HG03342 (cell line): Measurements from ENCODE around the gene ADAM15.
A peak's percentile ranks its signal among the peaks of the same experiment; 100 is the strongest.

Experiments used
- ATAC-seq: cut with Tn5 transposase; IDR thresholded peaks from one replicate; pipeline ENCODE4 v1.9.1; 2021; ENCODE audit warnings: mild to moderate bottlenecking, moderate library complexity; ENCODE audit not compliant: unreplicated experiment

The ADAM15 gene, protein sequence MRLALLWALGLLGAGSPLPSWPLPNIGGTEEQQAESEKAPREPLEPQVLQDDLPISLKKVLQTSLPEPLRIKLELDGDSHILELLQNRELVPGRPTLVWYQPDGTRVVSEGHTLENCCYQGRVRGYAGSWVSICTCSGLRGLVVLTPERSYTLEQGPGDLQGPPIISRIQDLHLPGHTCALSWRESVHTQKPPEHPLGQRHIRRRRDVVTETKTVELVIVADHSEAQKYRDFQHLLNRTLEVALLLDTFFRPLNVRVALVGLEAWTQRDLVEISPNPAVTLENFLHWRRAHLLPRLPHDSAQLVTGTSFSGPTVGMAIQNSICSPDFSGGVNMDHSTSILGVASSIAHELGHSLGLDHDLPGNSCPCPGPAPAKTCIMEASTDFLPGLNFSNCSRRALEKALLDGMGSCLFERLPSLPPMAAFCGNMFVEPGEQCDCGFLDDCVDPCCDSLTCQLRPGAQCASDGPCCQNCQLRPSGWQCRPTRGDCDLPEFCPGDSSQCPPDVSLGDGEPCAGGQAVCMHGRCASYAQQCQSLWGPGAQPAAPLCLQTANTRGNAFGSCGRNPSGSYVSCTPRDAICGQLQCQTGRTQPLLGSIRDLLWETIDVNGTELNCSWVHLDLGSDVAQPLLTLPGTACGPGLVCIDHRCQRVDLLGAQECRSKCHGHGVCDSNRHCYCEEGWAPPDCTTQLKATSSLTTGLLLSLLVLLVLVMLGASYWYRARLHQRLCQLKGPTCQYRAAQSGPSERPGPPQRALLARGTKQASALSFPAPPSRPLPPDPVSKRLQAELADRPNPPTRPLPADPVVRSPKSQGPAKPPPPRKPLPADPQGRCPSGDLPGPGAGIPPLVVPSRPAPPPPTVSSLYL

GRCh38 chr1:155050560-155051341, at the start of gene ADAM15:
Gene ADAM15, plus strand, starts transcription at chr1:155051316. Its CDS starts 71 bp downstream, at chr1:155051387.
- peak; percentile 47 for ATAC-seq

- peak; percentile 19 for ATAC-seq
These were observed 49.8 kb upstream of the ADAM15 start for GRCh38 chr1:155001425-155001674.

GRCh38 chr1:155001675-155002463, 49.2 kb upstream of the ADAM15 start:
- ATAC-seq: peak; percentile 52

GRCh38 chr1:155002464-155003226, 48.5 kb upstream of the ADAM15 start, which contains the start of gene ZBTB7B:
Gene ZBTB7B, plus strand, starts transcription at chr1:155002802. Its CDS starts 11,859 bp downstream, at chr1:155014661.
- no peak for ATAC-seq

DNA sequence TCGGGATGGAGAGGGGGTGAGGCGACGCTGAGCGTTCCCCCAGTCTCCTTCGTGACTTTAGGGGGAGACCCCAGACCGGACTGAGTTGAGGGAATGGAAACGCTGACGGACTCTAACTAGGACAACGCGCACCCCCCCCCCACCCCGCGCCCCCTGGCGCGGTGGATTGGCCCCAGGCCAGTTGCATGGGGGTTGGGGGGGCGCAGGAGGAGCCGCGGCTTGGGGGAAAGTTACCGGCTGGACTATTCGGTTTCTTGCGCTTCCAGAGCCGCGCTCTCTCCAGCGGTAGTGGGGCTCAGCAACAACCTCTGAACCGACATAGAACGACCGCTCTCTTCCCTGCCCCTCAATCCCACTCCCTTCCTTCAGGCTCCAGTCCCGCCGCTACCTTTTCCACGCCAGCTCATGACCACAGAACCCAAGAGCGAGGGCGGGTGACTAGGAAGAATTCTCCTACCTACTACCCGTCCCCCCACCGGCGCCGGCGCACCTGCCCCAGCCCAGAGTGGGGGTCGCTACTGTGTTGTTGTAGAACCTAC, 47.8 kb upstream of the ADAM15 start:
- no peak for ATAC-seq

GRCh38 chr1:155003766-155004351, 47.3 kb upstream of the ADAM15 start:
- no peak for ATAC-seq

- ATAC-seq: no peak
These were observed 46.6 kb upstream of the ADAM15 start for GRCh38 chr1:155004352-155005075.

- no peak for ATAC-seq
These were observed 45.8 kb upstream of the ADAM15 start for GRCh38 chr1:155005076-155006011.

DNA sequence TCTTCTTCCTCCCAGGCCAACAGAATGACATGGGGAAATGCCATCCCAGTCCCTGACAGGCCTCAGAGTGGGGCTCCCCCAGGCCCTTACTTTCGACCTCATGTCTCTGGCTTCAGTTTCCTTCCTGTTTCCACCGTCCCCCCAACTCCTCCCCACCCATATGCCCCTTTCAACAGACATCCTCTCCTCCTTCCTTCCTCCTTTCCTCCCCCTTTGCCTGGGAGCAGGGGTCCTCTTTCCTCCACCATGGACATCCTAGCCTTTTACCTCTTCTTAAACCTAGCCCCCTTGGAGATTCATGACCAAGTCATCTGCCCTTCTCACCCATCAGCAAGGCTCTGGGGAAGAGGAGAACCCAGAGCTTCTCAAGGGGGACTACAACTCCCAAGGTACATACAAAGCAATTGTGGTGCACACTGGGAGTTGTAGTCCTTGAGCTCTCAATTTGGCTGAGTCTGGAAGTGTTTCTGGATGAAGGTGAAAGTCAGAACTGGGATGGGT, 44.5 kb upstream of the ADAM15 start:
- ATAC-seq: no peak

- no peak for ATAC-seq
These were observed 43.8 kb upstream of the ADAM15 start for GRCh38 chr1:155007251-155007828.

DNA sequence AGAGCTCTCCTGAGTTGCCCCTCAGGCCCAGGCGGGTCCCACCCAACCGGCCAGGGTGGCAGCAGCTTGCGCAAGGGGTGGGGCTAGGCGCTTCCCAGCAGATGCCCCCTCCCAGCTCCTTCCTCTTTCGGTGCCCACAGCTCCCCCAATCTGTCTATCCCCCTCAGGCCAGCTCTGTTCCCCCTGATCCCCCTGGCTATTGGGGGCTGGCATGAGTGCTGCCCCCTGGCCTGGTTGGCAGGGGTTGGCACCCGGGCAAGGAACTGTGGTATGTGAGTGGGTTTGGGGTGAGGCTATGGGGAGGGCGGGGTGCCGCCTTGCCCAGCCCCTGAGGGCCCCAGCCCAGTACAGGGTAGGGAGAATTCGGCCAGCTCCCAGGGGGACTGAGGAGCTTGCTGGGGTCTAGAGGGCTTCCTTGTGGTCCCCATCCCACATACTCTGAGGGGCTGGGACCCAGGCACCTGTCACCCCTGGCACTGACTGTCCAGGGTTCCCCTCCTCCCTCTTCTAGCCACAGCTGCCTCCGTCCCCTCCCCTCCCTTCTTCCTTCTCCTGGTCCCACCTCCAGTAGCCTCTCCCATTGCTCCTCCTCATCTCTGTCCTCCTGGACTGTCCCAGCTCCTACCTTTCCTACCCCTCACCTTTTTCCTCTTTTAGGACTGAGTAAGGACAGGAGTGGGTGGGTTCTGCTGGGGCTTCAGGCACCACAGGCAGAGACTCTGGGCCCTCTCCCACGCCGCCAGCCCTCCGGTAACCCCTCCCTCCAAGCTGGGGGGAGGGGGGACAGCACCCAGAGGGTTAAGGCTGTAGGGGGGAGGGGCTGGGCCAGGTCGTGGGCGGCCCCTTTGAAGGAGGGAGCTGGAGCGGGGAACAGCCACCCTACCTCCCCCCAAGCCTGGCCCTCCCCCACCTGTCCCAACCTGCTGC, 42.8 kb upstream of the ADAM15 start:
- no peak for ATAC-seq

DNA sequence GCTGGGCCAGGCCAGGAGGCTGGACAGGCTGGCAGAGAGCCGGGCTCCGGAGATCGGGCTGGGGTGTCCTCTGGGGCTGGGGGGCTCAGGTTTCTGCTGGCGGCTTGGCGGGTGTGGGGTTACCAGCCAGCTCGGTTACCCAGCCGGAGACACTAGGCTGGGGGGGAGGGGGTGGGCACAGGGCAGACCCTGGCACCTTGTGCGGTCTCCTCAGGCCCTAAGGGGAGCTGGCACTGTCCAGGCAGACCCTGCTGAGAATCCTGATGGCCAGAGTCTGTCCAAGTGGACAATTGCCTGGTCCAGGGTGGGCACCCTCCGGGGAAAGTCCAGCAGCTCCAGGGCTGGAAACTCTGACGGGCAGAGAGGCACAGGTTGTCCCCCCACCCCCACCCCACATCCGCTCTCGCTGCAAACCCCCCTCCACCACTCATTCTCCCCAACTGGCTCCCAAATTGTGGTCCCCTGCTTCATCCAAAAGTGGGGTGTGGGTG, 41.9 kb upstream of the ADAM15 start:
- no peak for ATAC-seq

DNA sequence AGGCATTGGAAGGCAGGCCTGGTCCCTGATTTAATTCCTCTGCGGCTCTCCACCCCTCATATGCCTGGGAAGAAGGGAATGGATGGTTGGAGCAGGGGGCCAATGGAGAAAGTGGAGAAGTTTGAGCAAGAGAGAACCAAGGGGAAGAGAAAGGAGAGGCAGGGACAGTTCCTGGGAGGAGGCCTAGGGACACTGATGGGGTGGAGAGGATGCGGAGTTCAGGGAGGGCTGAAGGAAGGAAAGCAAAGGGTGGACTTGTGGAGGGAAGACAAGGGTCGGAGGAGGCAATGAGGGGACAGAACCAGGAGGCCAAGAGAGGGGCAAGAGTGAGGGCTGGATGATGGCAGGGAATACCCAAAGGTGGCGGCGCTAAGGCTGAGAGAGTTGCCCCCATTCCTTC, 41.4 kb upstream of the ADAM15 start:
- ATAC-seq: no peak

DNA sequence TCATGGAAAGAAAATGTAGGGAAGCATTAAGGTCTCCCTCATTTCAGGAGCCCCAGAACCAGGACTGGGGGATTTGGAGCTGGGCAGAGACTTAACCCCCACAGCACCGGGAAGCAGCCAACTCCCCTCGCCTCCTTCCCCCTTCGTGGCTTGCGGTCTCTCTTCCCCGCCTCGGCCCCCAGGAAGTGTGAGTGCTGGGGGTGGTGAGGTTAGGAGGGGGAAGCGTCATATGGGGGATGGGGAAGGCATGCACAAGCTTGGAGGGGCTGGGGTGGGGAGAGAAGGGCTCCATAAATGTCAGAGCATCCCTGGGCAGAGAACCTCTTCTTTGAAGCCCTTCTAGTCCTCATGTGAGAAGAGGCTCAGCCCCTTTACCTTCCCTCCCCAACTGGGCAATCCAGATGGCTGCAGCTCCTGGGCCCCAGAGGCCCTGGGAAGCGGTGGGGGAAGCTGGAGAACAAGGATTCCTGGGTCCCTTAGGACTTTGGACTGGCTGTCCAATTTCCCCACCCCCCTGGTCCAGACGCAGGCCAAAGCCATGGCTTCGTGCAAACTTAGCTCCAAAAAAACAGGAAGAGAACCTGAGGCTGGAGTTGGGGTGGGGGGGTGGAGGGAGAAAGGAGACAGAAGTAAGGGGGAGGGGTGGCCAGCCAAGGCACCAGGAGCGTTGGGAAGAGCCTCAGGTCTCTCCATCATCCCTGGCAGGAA, 40.8 kb upstream of the ADAM15 start:
- ATAC-seq: no peak

DNA sequence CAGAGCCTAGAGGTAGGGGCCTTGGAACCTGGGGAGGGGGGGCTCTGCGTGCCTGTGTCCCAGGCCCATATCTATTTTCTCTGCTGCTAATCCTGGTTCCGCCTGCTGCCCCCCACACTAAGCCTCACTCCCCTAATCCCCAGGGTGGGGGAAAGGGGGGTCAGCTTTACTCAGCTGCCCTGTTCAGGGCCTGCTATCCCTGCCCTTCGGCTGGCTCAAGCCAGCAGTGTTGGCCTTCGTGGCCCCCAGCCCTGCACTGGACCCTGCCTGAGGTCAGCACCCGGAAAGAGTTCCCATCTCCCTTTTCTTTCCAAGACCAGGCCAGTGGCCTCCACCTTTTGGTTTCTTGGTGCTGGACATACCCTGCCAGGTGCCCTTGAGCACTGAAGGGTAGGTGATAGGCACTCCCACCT, 40.1 kb upstream of the ADAM15 start:
- ATAC-seq: no peak
